K562 (cell line): ENCODE data around the gene DRGX. TPM values are rescaled to one million over a fixed set of nuclear protein-coding genes. Genes with fewer than 3 reads are reported as not detected.

Source experiments
- ATAC-seq: fragments of 200-7000 bp; cut with Tn5 transposase; 3 replicates; pipeline ENCODE4 v1.9.1; 2020; ENCODE audit warnings: moderate library complexity
- BruUV-seq: library from RNA; stranded (reverse); fragments of 400-500 nt; replicated peaks from 2 replicates; lab custom pipeline; 2021; lab: Mats Ljungman, UMichigan
- CTCF ChIA-PET: fragments of 300-600 bp; formaldehyde crosslinking; extraction: SDS; loops from one replicate; lab custom pipeline; 2021; ENCODE audit warnings: low intra/inter-chr PET ratio; lab: Yijun Ruan, JAX
- POLR2A ChIA-PET: fragments of 300-600, 350-650 bp; sonication (Branson Sonifier 250); formaldehyde crosslinking; extraction: SDS; loops from one replicate; lab custom pipeline; 2021; ENCODE audit warnings: antibody characterized with exemption, inconsistent platforms; lab: Yijun Ruan, JAX
- DNase-seq, 4 experiments: peaks; one replicate each; pipeline versions ENCODE4 v3.0.0 to v3.0.0-alpha.2; 2011 to 2018; ENCODE audit warnings: low spot score in 3 of 4, mixed read lengths in 3 of 4; ENCODE audit errors: extremely low read depth in 1 of 4
- FAIRE-seq: peaks from 2 replicates; lab custom pipeline; 2011; peaks lifted over from hg19 to GRCh38; lab: Jason Lieb, UNC
- H2AFZ ChIP-seq: 2 replicates; pipeline ENCODE4 v1.6.0; 2011; ENCODE audit warnings: low read depth, low read length, control low read depth, inconsistent platforms
- H3K27ac ChIP-seq: fragments of 200-600 bp; 3 replicates; pipeline ENCODE4 v1.8.0; 2011; ENCODE audit warnings: low read depth, mild to moderate bottlenecking, control low read depth, inconsistent platforms, low read length, moderate library complexity, mixed read lengths; ENCODE audit errors: extremely low read depth
- H3K27me3 ChIP-seq, 2 experiments: fragments of 300-600 bp in 1 of 2; 2 replicates in 1 of 2; 3 replicates in 1 of 2; pipeline versions ENCODE4 v1.6.0 to v1.8.0; 2011; ENCODE audit warnings: inconsistent platforms in 2 of 2, low read length in 2 of 2, mild to moderate bottlenecking in 1 of 2, mixed read lengths in 1 of 2, moderate library complexity in 1 of 2; ENCODE audit not compliant: control insufficient read depth in 2 of 2, insufficient read depth in 2 of 2
- H3K36me3 ChIP-seq: fragments of 300-600 bp; 3 replicates; pipeline ENCODE4 v1.8.0; 2011; ENCODE audit warnings: mild to moderate bottlenecking, low read length, inconsistent platforms; ENCODE audit not compliant: control insufficient read depth, insufficient read depth
- H3K4me1 ChIP-seq, 2 experiments: fragments of 200-600 bp in 1 of 2; replicated peaks in 1 of 2; 2 replicates in 1 of 2; 3 replicates in 1 of 2; pipeline versions ENCODE4 v1.5.1 to v1.8.0; 2011; ENCODE audit warnings: inconsistent platforms in 2 of 2, low read length in 2 of 2, mild to moderate bottlenecking in 1 of 2, mixed read lengths in 1 of 2, moderate library complexity in 1 of 2; ENCODE audit not compliant: control insufficient read depth in 2 of 2, insufficient read depth in 2 of 2
- H3K4me2 ChIP-seq: 2 replicates; pipeline ENCODE4 v1.6.1; 2011; ENCODE audit warnings: low read length, control low read depth, inconsistent platforms, mixed read lengths; ENCODE audit not compliant: insufficient read depth
- H3K4me3 ChIP-seq: fragments of 200-600 bp; sonication (generic), shearing (Covaris generic); 2 replicates; pipeline ENCODE4 v1.5.1; 2016; ENCODE audit warnings: control low read depth, inconsistent platforms
- H3K79me2 ChIP-seq: fragments of 200-600 bp; 3 replicates; pipeline ENCODE4 v1.8.0; 2011; ENCODE audit warnings: low read length, inconsistent platforms; ENCODE audit not compliant: control insufficient read depth, insufficient read depth
- H3K9ac ChIP-seq, 2 experiments: 2 replicates each; pipeline versions ENCODE4 v1.6.0 to v1.6.1; 2011; ENCODE audit warnings: low read depth in 2 of 2, low read length in 2 of 2, control low read depth in 1 of 2, inconsistent platforms in 1 of 2, mild to moderate bottlenecking in 1 of 2, mixed read lengths in 1 of 2; ENCODE audit not compliant: insufficient read depth in 1 of 2
- H3K9me1 ChIP-seq: one replicate; pipeline ENCODE4 v1.6.0; 2011; ENCODE audit warnings: inconsistent platforms, mild to moderate bottlenecking, low read length, moderate library complexity; ENCODE audit not compliant: control insufficient read depth, insufficient read depth
- H3K9me3 ChIP-seq: replicated peaks from 2 replicates; pipeline ENCODE4 v1.5.1; 2011; ENCODE audit warnings: low read depth, low read length, inconsistent platforms; ENCODE audit not compliant: control insufficient read depth, insufficient read depth
- H4K20me1 ChIP-seq: replicated peaks from 2 replicates; pipeline ENCODE4 v1.6.1; 2011; ENCODE audit warnings: low read length, inconsistent platforms, mixed read lengths; ENCODE audit not compliant: control insufficient read depth, insufficient read depth
- HDAC1 ChIP-seq, 2 experiments: fragments of 450-650 bp; IDR thresholded peaks; 2 replicates each; pipeline ENCODE4 v1.6.1; 2016 to 2017; ENCODE audit warnings: inconsistent platforms in 1 of 2, mild to moderate bottlenecking in 1 of 2, moderate library complexity in 1 of 2
- NFIC ChIP-seq: fragments of 450-650 bp; IDR thresholded peaks from 2 replicates; pipeline ENCODE4 v1.6.1; 2017; ENCODE audit warnings: mild to moderate bottlenecking, inconsistent platforms
- WGBS: fragments of 100-300 bp; shearing (Covaris generic); methylation state at CpG from one replicate; pipeline ENCODE4 v1.1.6; 2016; ENCODE audit warnings: low coverage, mixed read lengths; ENCODE audit not compliant: insufficient coverage; ENCODE audit errors: missing lambda C conversion rate; 5-methylcytosine and 5-hydroxymethylcytosine counted together
- in situ Hi-C: fragments of 300-500 bp; cut with MboI; formaldehyde crosslinking; loops from 4 replicates; pipeline ENCODE4 v1.15.0; 2018; ENCODE audit warnings: inconsistent platforms, mixed read lengths
- intact Hi-C: fragments of 100-400 bp; cut with micrococcal nuclease; formaldehyde crosslinking; loops from 2 replicates; pipeline ENCODE4 v1.14.2; 2022
- polyA plus RNA-seq, 8 experiments: library from polyadenylated mRNA; depleted of rRNA in 4 of 8; stranded (reverse) in 5 of 8; unstranded in 3 of 8; fragments of >200 nt; fragmentation: Nextera tagmentation in 2 of 8; fragmentation: Illumina TruSeq in 1 of 8; extraction: Ambion mirVana in 2 of 8; extraction: Trizol in 1 of 8; gene quantifications; 2 replicates each; pipeline versions ENCODE4 v1.2.1 to v1.2.3, GENCODE V29; 2011 to 2014; ENCODE audit warnings: inconsistent platforms in 1 of 8, missing spikeins in 1 of 8
- total RNA-seq, 7 experiments: library from RNA; depleted of rRNA in 6 of 7; stranded (reverse); fragments of >200 nt in 6 of 7; fragmentation: Illumina TruSeq in 2 of 7; extraction: Trizol in 2 of 7; gene quantifications; 2 replicates each; pipeline versions ENCODE4 v1.2.1 to v1.2.3, GENCODE V29; 2011 to 2021; ENCODE audit warnings: low replicate concordance in 1 of 7

DRGX gene
- total and polyA plus RNA-seq, 9 of the 15 experiments (the other 6 are each of a cell fraction or from before 2014, with no cell fraction given): not detected

DNA sequence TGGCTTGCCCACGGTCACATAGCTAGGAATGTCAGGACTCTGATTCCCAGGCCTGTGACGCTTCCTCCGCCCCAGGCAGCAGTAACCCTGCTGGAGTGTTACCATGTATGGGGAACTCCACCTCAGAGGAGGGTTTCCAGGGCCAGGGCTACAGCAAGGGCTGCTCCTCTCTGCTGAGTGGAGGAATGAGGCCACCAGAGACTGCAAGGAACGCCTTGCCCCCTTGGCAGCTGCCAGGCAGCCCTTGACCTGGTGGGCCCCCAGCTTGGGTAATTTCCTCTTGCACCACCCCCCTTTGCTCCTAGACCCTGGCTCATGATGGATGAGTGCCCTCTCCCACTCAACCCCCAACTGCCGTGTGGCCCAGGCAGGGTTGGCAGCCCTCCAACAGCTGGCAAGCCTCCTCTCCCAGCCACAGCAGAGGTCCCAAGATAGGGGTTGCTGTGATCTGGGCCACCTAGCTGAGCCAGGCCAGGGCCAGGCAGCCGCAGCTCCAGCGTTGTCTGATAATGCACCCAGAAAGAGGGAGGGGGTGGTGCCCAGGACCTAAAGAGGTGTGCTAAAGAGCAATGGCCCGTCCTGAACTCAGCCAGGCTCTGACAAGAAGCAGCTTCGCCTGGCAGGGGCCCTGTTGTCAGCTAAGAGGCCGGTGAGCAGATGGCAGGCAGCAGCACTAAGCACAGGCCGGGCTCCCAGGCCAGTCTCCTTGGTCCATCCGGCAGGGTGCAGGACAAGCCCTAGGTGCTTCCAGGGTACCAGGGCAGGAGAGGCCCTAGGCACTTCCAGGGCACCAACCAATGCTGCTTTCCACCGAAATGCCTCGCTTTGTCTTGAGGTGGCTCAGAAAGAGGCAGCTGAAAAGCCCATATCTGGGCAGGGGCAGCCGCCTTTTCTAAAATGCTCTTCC lies 35.4 kb downstream of the DRGX start:
- no peak overlapping the region for H3K4me3 ChIP-seq
- H4K20me1 ChIP-seq: 0 out of 2 replicates have a peak, but pooled peaks cover 3% of the 10 kb centered on the region
- peak overlapping the region; percentile 12; the same call in 1 of the 2 replicates for H2AFZ ChIP-seq
- H3K4me2 ChIP-seq: no peak overlapping the region
- ChIA-PET POLR2A (interaction anchor here (0.6 to 1.0 kb wide), 2 partner anchors 62 to 256 kb away, joined by 3 to 4 read pairs; no protein-coding TSS in a partner anchor), CTCF (interaction anchor here (1.2 kb wide), 1 partner anchor 322 kb away, joined by 3 read pairs; no protein-coding TSS in a partner anchor)
- WGBS: 13% methylated on average over 15 of the region's 15 CpGs
- in situ Hi-C loops (no loop called here), intact Hi-C loops (no loop called here)
- peaks cover 0 to 5% of the 10 kb centered on the region in 2 experiments; a peak in 1 of 5 replicates for H3K4me1 ChIP-seq
- no peak for FAIRE-seq
- peaks cover 39 to 51% of the 10 kb centered on the region in 2 experiments for H3K27me3 ChIP-seq
- DNase-seq: no peak
- no peak overlapping the region for H3K27ac ChIP-seq
- no peaks in the 10 kb centered on the region for H3K79me2 ChIP-seq
- peaks cover 3% of the 10 kb centered on the region for H3K9me1 ChIP-seq
- no TSS peak for BruUV-seq
- ATAC-seq: peak; percentile 9; the same call in 1 of the 3 replicates
- no peaks in the 10 kb centered on the region for H3K36me3 ChIP-seq
- no peaks in the 10 kb centered on the region for H3K9me3 ChIP-seq
- TF ChIP-seq HDAC1 (IDR thresholded peaks at IDR 0.05) (no peak), NFIC (peak; percentile 35; the same call in 1 of the 2 replicates)
- H3K9ac ChIP-seq: peak overlapping the region in 1 of 2 experiments; percentile 2; a peak in 1 of 4 replicates
